HG02973 (cell line): Measurements from ENCODE around the gene SPATS2L.

ENCODE experiments used
- ATAC-seq: cut with Tn5 transposase; IDR thresholded peaks from one replicate; pipeline ENCODE4 v1.9.1; 2021; ENCODE audit warnings: moderate library complexity; ENCODE audit not compliant: unreplicated experiment

The SPATS2L gene

DNA sequence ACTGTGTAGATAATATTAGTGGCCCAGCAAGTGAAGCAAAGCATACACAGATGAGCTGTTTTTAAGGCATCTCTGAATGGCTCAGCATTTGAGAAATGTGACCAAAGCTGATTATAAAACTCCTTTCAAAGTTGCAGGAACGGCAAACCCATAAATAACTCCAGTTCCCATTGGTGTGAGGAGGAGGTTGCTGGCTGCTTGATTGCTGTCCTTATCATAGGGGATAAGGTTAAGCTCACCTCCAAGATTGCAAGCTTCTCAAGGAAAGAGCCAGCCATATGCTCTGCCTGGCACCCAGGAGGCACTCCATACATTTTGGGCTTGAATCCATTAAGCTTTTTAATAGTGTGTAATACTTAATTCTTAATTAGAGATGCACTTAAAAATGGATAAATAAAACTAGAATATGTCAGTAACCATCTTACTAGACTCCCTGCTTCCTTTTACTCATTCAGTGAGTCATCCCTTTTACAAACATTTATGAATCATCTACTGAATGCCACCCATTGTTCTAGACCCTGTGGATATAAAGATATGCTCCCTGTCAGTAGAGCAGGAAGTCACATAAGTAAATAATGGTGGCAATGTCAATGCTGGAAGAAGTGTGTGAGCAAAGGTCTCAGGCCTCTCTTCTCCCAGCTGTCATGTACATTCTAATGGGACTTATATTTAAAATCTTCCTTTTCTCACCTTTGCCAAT is 99.3 kb downstream of the SPATS2L start:
- no peak for ATAC-seq

DNA sequence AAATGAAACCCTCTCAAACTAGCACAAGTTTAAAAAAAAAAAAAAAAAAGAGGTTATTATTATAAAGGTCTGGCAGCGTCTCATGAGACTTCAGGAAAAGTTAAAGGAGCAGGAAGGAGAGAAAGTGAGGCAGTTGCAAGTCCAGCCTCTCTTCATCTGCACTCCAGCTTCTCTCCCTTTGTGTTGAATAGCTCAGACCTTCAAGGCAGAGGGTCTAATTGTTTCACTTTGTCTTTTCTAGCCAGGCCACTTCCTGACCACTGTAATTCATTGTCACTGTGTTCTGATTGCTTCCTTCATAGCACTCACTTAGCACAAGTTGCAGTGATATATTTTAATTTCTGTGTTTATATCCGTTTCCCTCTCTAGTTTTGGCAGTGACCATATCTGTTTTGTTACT is 99.9 kb downstream of the SPATS2L start:
- ATAC-seq = peak; percentile 56

DNA sequence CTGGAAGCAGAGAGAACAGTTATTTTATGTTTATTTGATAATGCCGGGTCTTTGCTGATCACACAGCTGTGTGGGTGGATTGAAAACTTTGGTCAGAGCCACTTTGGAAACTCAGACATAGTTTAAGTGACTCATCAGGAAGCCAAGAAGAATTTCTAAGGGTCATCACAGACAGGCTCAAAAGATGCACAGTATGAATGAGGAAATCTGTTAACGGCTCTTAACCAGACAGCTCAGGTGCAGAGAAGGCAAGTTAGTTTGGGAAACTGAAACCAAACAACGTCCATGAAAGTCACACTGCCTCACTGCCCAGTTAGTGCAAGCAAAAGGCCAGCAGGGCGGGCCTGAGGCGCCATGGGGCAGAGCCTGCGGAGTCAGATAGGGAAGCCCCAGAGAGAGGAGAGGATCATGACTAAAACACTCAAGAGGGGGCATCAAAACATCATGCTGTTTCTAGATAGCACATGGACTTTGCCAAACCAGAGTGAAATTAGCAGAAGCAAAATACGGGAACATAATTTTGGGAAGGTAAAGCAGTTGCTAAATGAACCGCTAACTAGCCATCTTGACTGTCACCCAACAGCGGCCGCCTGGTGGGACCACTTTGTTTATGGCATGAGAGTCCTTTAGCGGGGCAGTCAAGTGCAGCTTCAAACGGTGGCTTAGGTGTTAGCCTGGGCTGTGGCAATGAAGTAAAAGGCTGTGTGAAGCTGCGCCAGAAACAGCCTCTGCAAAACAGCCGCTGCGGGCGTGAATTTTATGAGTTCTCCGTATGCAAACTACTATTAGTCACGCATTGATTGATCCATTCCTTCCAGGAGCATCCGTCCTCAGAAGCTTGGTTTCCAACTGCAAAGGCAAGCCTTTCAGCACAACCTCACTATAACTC is 102.2 kb downstream of the SPATS2L start:
- ATAC-seq = no peak

DNA sequence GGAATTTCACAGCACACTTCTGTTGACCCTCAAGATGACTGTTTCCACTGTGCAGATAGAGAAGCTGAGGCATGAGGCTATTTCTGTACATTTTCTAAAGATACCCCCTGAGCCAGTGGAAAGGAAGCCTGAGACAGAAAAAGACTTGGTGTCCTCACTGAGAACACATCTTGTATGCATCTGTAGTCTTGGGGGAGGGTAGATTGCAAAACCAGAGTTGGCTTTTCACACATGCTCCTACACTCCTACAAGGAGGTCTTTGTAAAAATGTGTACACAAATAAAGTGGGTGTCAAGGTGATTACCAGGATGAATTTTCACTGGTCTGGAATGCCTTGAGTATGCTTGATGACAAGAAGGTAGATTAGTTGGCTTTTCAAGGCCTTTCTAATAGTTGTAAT is 105.3 kb downstream of the SPATS2L start:
- no peak for ATAC-seq

DNA sequence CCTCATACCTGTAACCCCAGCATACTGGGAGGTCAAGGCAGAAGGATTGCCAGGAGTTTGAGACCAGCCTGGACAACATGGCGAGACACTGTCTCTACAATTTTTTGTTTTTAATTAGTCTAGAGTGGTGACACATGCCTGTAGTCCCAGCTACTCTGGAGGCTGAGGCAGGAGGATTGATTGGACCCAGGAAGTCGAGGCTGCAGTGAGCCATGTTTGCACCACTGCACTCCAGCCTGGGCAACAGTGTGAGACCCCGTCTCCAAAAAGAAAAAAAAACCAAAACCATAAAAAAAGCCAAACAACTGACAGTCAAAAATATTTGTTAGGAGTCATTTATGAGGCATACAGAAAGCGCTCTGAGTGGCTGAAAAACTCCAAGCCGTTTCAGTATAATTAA is 107.9 kb downstream of the SPATS2L start:
- no peak for ATAC-seq

DNA sequence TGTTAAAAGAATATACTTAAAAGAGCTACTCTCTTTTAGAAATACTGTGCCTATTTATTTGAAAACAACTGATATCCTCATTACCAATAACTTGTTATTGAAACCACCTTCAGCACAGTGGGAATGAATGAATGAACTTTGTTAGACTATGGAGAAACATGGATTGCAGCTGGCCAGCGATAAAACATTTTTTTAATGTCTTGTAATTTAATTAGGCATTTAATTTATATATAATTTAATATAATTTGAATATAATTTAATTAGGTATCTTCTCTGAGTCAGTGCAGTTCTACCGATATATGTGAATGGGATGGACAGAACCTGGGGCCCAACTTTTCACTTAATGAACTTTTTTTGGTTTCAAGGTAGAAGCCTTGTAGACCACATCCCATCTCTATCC is 109.0 kb downstream of the SPATS2L start:
- no peak for ATAC-seq

DNA sequence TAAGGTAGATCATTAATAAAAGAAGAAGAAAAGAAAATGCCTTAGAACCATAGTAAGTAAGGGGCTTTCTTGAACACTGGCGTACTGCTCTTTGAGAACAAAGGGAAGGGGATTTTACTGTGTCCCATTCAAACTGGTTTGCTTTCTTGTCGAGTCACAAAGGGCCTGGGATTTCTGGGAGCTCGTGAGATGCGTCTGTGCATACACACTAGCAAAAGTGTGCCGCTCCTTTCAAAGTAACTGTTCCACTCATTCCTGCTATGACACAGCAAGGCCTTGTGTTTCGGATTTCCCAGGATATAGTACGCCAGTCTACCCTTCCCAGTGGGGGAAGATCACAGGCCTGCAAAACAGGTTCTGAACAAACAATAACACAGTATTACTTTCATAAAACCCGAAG is 110.4 kb downstream of the SPATS2L start:
- ATAC-seq = no peak

DNA sequence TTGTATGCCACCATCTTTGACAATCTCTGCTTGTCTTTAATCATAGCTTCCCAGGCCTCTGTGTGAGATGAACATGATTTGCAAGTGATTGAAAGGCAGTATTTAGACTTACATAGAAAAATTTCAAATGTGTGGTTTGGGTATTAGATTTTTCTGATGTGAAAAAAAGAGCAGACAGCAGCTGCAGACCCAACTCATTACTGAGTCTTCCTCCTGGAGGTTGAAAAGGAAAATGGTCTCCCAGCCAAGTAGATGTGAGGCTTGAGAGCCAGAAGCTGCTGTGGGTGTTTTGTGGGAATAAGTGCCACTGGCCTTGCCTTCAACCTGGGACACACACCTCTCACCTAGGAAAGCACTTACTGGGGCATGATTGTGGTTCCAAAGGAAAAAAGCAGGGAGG is 110.9 kb downstream of the SPATS2L start:
- no peak for ATAC-seq

DNA sequence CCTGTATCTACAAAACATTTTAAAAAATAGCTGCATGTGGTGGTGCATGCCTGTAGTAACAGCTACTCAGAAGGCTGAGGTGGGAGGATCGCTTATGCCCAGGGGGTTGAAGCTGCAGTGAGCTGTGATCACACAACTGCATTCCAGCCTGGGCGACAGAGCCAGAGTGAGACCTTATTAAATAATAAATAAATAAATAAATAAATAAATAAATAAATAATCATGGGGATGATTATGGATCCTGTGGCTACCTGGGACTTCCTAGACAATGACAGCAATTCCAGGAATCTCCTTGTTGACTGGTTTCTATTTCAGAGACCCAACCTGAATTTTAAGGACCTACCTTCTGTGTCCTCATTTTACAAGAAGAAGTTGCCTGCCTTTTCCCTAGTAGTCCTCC is 111.9 kb downstream of the SPATS2L start:
- ATAC-seq = no peak

DNA sequence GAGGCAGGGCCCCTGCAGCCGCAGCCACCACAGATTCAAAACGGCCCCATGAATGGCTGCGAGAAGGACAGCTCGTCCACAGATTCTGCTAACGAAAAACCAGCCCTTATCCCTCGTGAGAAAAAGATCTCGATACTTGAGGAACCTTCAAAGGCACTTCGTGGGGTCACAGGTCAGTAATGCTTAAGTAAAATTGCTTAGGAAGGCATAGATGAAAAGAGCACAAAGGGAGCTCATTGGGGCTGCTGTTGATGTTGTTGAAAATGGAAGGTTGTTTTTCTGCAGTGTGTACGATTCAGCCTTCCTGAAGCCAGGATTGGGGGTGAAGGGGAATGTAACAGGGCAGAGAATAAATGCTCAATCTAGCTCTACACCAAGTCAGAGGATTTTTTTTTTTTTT is 112.8 kb downstream of the SPATS2L start:
- ATAC-seq = no peak

DNA sequence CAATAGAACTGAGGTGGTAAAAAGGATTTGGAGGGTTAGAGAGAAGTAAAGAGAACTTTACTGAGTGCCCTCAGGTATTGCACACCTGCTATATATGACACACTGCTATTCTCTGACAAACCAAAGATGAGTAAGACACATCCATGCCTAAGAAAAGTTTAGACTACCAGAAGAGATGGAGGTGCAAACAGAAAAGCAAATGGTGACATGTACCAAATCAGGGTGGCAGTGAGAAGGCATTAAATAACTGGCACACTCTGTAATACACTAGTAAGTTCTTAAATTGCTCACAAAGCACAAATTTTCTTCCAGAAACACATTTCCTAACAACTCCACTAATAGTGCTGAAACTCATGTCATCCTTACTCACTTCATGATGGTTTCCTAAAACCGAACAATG is 114.8 kb downstream of the SPATS2L start:
- no peak for ATAC-seq

DNA sequence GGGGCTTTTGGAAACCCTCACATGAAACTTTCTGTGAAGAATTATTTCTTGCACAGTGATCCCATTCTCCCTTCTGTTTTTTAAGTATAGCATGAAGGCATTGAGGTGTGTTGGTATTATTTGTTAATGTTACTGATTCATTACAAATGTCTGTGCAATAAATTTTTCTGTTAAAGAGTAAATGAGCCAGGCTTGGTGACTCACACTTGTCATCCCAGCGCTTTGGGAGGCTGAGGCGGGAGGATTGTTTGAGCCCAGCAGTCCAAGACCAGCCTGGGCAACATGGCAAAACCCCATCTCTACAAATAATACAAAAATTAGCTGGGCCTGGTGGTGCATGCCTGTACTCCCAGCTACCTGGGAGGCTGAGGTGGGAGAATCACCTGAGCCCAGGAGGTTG is 115.6 kb downstream of the SPATS2L start:
- no peak for ATAC-seq

DNA sequence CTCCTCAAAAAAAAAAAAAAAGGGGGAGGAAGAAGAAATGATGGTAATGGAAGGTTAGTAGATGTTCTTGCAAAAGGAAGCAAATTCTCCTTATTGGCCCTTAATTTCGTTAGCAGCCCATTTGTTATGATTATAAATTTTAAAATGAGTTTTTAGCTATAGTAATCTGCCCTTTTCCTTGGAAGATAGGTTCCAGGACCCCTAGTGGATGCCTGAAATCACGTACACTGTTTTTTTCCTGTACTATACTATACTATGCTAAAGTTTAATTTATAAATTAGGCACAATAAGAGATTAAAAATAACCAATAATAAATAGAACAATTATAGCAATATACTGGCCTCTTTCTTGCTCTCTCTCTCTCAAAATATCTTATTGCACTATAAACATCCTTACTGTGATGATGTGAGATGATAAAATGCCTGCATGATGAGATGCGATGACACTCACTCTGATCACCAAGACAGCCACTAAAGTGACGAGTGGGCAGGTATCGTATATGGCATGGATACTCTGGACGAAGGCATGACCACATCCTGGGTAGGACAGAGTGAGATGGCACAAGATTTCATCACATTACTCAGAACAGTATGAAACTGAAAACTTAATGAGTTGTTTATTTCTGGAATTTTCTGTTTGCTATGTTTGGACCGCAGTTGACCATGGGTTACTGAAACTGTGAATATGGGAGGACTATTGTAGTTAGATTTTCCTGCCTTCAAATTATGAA is 116.2 kb downstream of the SPATS2L start:
- no peak for ATAC-seq

DNA sequence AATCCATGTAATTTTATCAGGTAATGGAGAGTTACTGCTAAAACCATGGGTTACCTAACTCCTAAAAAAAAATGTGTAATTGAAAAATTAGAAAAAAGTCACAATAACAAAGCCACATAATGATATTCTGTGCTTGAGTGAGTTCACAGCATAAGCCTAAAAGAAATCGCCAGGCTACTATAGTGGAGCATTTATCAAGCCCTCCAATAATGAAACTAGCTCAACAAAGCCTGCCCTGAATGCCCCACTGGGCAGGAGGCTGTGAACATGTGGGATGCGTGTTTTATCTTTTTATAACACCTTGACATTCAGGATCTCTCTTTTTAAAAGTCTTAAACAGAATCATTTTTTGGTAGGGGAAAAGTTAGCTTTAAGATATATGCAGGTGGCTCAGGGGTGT is 117.0 kb downstream of the SPATS2L start:
- no peak for ATAC-seq

DNA sequence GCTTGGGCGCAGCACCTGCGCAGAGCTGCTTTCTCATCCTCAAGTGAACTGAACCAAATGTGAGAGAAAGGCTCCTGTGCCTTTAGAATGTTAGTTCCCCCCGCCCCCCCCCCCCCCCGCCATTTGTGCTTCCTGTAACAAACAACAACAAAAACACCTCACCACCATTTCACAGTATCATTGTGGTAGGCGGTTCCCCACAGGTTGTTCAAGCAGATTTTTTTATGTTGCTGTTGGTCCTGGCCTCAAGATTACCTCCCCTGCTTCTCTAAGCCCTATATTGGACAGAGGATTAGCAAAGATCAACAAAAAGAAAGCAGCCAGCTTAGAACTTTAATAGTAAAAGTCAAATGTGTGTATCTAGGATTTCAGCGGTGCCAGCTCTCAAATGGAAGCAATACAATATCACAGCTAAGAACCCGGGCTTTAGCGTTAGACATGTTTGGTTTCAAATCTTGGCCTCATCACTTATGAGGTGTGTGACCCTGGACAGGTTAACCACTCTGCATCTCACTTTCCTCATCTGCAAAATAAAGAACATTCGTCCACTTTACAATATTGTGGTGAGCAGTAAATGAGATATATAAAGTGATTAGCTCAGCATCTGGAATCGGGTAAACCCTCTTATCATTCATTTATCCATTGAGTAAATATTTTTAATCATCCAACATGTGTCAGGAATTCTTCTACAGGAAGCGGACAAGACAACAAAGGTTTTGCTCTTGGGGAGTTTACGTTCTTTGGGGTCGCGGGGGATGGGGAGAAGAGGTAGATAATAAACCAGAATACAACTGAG is 118.7 kb downstream of the SPATS2L start:
- ATAC-seq = no peak

DNA sequence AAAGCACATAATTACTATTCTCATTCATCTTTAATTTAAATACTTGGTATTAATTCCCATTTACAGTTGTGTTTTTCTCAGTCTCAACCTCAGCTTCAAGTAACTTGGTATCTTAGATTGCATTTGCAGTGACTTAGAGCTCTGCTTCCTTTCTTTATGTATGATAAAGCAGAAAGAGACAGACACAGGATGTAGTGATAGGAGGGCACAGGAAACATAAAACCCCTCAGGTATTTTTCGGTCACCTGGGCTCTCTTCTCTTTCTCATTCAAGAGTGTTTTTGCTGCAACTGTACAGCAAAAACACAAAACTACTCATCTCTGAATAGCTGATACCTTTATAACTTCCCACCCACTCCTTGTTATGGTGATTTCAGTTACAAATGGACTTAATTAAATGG is 120.3 kb downstream of the SPATS2L start:
- no peak for ATAC-seq

DNA sequence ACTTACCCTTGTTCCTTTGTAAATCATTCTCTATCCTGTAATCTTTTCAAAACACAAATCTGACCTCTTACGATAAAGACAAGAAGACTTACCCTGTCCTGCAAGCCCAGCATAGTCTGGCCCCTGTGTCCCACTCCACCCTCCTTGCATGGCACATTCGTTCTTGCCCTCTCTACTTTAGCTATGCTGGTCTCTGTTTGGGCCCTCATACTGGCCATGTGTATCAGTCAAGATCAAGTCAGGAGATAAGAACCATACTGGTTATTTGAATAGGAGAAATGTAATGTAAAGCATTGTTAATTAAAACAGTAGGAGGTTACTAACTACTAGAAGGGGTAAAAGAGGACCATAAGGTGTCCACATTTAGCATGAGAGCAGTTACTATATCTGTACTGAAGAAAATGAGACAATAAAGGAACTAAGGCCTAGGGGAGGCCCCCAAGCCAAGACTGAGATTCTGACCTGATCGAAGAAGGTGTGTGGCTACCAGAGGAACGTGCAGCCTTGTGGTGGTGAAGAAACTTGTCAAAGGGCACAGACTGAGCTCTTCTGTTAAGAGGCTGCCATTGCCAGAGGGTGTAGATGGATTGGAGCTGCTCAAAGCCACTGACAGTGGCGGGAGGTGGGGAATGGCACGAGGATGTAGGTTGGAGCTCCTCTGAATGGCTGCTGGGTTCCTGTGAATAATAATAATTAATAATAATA is 122.6 kb downstream of the SPATS2L start:
- ATAC-seq = no peak

DNA sequence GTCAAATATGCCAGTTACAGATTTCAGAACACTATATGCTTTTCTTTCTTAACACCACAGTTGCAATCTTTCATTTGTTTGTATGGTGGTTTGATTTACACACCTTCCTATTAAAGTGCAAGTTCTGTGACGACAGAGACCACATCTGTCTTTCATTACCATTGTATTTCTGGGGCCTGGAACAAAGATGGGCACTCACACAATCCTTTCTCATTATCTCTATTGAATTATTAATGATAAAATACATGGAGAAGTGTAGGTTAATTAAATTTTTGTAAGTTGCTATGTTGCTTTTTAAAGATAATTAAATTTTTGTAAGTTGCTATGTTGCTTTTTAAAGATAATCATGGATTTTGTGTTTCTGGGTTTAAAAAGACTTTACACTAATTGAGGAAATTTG is 123.5 kb downstream of the SPATS2L start:
- ATAC-seq = no peak

DNA sequence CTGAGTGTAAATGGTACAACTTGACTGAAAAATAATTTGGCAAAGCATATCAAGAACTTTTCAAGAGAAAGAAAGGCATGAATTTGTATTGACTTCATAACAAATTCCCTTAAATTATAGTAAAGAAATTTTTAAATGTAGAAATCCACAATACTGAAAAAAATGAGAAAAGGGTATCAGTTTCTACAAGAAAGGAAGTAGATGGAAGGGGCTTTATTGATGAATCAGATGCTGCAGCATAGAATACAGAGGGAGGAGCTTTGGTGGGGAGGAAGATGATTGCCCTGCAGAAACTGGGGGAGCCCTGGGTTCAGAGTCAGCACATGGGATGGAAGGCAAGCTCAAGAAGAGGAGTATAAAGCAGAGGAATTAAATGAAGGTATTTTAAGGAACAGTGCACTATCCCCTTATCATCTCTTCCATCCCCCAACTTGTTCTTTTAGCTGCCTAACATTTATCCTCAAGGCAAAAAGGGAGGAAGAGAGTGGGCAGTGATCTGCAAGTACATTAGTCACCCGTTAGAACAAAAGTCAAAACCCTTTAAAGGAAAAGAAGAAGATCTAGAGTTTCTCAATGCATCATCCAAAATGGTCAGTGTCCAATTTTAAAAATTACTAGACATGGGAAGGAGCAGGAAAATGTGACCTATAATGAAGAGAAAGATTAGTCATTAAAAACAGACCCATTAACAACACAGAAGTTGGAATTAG is 125.7 kb downstream of the SPATS2L start:
- no peak for ATAC-seq

DNA sequence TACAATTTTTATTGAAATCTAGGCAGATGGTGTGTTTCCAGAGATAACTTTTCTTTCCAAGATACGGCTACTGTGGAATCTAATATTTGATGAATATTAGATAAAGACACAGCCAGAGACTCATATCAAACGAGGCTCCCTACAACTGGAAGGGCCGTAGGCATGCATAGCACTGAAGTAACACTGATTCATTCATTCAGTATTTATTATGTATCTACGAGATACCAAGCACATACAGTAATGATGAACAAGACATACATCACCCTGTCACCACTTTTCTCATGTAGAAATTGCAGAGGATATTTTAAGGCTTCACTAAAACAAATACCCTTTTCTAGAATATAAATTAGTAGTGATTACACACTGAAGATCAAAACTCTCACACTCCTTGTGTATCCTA is 128.9 kb downstream of the SPATS2L start:
- no peak for ATAC-seq
